HAP-1 (cell line): Measurements from ENCODE around the gene TNIK.

Source experiments
- DNase-seq, 2 experiments: peaks; one replicate each; pipeline ENCODE4 v3.0.0-alpha.2; 2016 to 2020; ENCODE audit warnings: low spot score in 2 of 2
- H3K27me3 ChIP-seq: fragments of 250-450 bp; sonication (Bioruptor Pico); 2 replicates; pipeline ENCODE4 v1.5.1; 2020; ENCODE audit warnings: low read depth, mild to moderate bottlenecking, moderate library complexity
- H3K36me3 ChIP-seq: fragments of 250-450 bp; sonication (Bioruptor Pico); replicated peaks from 2 replicates; pipeline ENCODE4 v1.5.1; 2020; ENCODE audit warnings: mild to moderate bottlenecking
- H3K4me1 ChIP-seq: fragments of 250-450 bp; sonication (Bioruptor Pico); 2 replicates; pipeline ENCODE4 v1.5.1; 2020; ENCODE audit warnings: mild to moderate bottlenecking
- H3K4me3 ChIP-seq: fragments of 250-450 bp; sonication (Bioruptor Pico); 2 replicates; pipeline ENCODE4 v1.5.1; 2020; ENCODE audit warnings: mild to moderate bottlenecking, moderate library complexity
- H3K9me3 ChIP-seq: fragments of 250-450 bp; sonication (Bioruptor Pico); 2 replicates; pipeline ENCODE4 v1.5.1; 2020; ENCODE audit warnings: mild to moderate bottlenecking, moderate library complexity
- in situ Hi-C: fragments of 300-500 bp; cut with MboI; formaldehyde crosslinking; loops from 3 replicates; pipeline ENCODE4 v1.14.3; 2020; ENCODE audit warnings: low sequenced_read_pairs, inconsistent platforms, mixed read lengths

Gene TNIK

GRCh38 chr3:171165499-171165921, 294.7 kb downstream of the TNIK start:
- H3K9me3 ChIP-seq, result no peaks in the 10 kb centered on the region
- no peaks in the 10 kb centered on the region; the same call in 1 of the 2 replicates for H3K36me3 ChIP-seq
- DNase-seq, result peak in 1 of 2 experiments; percentile 28
- H3K4me1 ChIP-seq, result no peaks in the 10 kb centered on the region
- in situ Hi-C loops, result no loop called here
- no peak overlapping the region for H3K4me3 ChIP-seq
- H3K27me3 ChIP-seq, result no peaks in the 10 kb centered on the region

DNA sequence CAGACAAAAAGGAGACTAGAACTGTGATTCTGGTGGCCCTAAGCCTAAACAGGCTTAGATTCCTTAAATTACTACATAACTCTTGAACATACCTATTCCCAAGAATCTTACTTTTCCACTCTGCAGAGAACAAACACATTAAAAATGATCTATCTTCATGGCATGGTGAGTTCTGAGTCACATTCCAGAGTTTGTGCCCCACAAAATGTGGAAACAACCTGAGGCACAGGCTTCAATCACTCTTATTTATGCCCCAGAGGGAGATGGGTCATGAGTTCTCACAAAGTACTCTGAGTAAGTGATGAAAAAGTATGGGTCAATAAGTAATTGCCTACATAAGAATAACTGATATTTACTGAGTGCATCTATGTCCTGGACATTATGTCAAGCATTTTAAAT, 296.1 kb downstream of the TNIK start:
- in situ Hi-C loops, result no loop called here
- no peak for DNase-seq
- H3K4me1 ChIP-seq, result no peaks in the 10 kb centered on the region
- H3K36me3 ChIP-seq, result no peaks in the 10 kb centered on the region; the same call in 1 of the 2 replicates
- H3K9me3 ChIP-seq, result no peaks in the 10 kb centered on the region
- H3K27me3 ChIP-seq, result no peaks in the 10 kb centered on the region
- no peak overlapping the region for H3K4me3 ChIP-seq

DNA sequence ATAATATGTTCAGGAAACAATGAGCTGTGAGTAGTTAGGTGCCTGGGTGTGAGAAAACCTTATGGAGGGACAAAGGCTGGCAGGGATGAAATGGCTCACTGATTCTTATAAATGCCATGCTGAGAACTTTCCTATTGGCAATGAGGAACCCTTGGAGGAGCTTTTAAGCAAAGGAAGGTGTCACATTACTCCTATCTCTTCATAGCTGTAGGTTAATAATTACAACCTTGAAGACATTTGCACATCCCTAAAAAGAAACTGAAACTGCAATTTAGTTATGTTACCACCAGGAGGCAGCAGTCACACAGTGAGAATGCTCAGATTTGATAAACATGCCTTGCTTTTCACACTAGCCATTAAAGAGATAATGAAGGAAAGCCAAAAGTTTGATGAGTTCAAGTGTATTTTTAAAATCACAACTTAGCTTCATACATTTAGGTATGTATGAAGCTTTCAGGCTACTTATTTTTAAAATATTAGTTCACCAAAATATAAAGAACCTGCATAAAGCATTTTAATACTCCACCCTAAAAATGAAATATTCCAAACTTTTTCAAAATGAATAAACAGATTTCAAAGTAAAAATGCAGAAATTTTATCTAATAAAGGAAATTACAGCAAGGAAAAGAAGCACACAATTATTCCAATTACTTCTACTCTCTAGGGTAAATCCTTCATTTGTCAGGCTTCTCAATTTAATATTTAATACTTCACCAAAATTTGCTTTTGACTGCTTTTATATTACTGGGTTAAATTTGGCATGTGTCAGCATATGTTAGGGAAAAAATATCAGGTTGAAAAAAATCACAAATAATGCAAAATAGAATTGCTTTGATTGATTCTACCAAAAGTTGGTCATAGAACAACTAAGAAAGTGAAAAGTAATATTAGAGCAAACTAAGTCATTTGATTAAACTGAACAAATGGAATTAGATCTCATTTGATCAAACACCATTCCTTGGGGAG, 296.8 kb downstream of the TNIK start:
- no peaks in the 10 kb centered on the region for H3K9me3 ChIP-seq
- in situ Hi-C loops, result no loop called here
- H3K4me1 ChIP-seq, result no peaks in the 10 kb centered on the region
- H3K4me3 ChIP-seq, result no peak overlapping the region
- DNase-seq, result no peak
- H3K27me3 ChIP-seq, result no peaks in the 10 kb centered on the region
- no peaks in the 10 kb centered on the region; the same call in 1 of the 2 replicates for H3K36me3 ChIP-seq

DNA sequence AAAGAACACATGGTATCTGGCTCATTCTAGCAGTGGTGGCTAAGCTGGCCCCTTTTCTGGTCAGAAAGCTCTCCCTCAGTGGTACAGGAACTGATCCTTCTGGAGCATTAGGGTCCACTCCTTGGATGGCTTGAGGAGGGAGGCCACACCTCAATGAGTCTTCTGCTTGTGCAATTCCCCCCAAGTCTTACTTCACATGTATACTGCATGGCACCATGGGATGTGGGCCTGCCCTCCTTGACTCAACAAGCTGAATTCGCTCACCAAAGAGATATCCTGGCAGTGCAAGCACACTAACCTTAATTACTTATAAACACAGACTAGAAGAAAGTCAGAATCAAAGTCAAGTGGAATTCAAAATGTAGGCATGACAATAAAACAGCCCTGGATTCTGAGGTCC, 299.9 kb downstream of the TNIK start:
- no peaks in the 10 kb centered on the region for H3K9me3 ChIP-seq
- no peaks in the 10 kb centered on the region for H3K4me1 ChIP-seq
- no peak for DNase-seq
- in situ Hi-C loops, result no loop called here
- no peak overlapping the region for H3K4me3 ChIP-seq
- H3K27me3 ChIP-seq, result no peaks in the 10 kb centered on the region
- no peaks in the 10 kb centered on the region; the same call in 1 of the 2 replicates for H3K36me3 ChIP-seq

DNA sequence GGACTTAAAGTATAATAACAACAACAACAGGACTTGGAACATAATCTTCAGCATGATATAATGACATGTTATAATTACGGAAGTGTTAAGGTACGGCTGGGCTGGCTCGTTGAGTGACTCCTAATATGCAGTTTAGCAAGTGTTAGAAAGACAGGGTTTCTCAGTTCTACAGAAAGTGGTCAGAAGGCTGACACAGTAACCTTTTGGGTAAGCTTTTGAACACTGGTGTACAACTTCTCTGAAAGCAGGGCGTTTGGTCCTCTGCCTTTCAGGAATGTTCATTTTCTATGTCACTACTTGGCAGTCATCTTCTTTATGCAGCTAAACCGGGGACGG, 300.4 kb downstream of the TNIK start:
- in situ Hi-C loops, result no loop called here
- Histone ChIP-seq H3K27me3 (no peaks in the 10 kb centered on the region), H3K36me3 (no peaks in the 10 kb centered on the region; the same call in 1 of the 2 replicates), H3K9me3 (no peaks in the 10 kb centered on the region), H3K4me3 (no peak overlapping the region), H3K4me1 (no peaks in the 10 kb centered on the region)
- DNase-seq, result no peak

DNA sequence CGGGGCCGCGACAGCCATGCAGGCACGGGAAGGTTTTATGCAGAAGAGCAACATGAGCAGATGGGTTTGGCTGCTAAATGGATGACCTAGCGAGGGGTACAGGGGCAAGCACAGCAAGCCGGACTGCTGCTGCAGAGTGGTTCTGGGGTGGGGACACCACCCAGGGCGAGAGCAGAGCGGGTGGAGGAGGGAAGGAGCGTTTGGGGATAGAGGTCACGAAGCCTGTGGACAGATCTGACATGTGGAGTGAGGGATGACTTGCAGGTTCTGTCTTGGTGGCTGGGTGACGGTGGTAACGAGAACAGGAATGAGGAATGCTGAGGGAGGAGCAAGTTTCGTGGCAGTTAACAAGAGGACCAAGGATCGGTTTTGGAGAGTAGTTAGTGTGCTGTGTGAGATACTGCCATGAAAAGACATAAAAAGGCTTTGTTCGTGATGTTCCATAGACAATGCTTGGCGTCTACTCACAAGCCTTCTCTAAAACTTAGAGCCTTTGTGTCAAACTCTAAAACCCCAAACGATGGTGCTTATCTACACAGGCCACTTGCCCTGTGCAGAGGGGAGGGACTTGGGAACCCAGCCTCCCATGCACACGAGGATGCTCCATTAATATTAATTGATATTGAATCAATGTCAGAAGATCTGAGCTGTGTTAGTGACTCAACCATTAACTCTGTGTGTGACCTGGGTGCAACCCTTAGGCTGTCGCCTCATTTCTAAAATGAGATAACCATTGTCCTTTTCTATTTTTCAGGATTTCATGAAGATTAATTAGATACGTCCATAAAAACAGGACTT, 301.0 kb downstream of the TNIK start:
- no peaks in the 10 kb centered on the region; the same call in 1 of the 2 replicates for H3K36me3 ChIP-seq
- no peak for DNase-seq

GRCh38 chr3:171157980-171158379, 302.2 kb downstream of the TNIK start:
- in situ Hi-C loops, result no loop called here
- no peaks in the 10 kb centered on the region for H3K4me1 ChIP-seq
- H3K9me3 ChIP-seq, result no peaks in the 10 kb centered on the region
- no peaks in the 10 kb centered on the region for H3K36me3 ChIP-seq
- H3K4me3 ChIP-seq, result no peak overlapping the region
- H3K27me3 ChIP-seq, result no peaks in the 10 kb centered on the region
- no peak for DNase-seq

More for the DNA sequence above, 301.0 kb downstream of the TNIK start:
- Histone ChIP-seq H3K4me1 (no peaks in the 10 kb centered on the region), H3K9me3 (no peaks in the 10 kb centered on the region), H3K4me3 (no peak overlapping the region), H3K27me3 (no peaks in the 10 kb centered on the region)
- in situ Hi-C loops, result no loop called here

DNA sequence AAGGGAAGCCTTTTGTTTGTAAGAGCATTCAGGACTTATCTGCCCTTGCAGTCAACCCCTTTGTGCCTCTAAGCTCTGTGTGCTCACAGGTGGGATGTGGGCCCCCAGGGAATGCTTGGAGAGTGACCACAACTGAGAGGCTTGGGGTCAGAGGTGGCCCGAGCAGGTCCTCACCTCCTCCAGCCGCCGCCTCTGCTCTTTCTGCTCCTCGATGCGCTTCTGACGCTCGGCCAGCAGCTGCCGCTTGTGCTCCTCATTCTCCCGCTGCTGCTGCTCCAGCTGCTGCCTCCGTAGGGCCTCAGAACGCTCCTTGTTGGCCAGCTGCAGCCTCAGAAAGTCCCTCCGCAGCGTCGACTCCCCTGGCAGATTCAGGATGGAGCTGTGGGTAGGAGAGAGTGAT, 302.9 kb downstream of the TNIK start:
- no peak for DNase-seq
- H3K27me3 ChIP-seq, result no peaks in the 10 kb centered on the region
- H3K4me3 ChIP-seq, result no peak overlapping the region
- H3K4me1 ChIP-seq, result no peaks in the 10 kb centered on the region
- H3K36me3 ChIP-seq, result no peaks in the 10 kb centered on the region
- in situ Hi-C loops, result no loop called here
- no peaks in the 10 kb centered on the region for H3K9me3 ChIP-seq

DNA sequence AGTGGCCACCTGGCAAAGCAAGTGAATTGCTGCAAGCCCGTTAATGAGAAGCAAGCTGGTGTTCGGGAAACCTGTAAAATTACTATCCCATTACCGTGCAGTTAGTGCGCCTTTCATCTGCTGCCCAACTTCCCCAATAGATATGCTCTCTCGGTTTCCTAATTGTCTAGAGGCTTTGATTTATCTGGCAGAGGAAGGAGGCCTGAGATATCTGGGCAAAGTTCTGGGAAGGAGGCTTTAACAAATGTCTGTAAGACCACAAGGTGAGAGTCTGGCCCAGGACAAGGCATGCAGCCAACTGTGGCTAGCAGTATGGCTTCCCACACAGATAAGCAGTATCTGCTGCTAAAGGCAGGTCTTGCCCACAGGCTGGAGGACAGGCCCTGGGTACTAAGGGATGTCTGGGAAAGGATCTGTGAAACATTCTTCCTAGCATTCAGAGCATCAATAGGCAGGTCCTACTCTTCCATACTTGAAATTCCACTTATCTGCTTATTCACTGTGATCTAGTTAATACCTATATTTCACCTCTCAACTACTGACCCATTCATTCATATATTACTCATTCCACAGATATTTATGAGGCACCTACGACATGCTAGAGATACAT, 303.7 kb downstream of the TNIK start:
- in situ Hi-C loops, result no loop called here
- Histone ChIP-seq H3K9me3 (no peaks in the 10 kb centered on the region), H3K27me3 (no peaks in the 10 kb centered on the region), H3K36me3 (no peaks in the 10 kb centered on the region), H3K4me1 (no peaks in the 10 kb centered on the region), H3K4me3 (no peak overlapping the region)
- no peak for DNase-seq

DNA sequence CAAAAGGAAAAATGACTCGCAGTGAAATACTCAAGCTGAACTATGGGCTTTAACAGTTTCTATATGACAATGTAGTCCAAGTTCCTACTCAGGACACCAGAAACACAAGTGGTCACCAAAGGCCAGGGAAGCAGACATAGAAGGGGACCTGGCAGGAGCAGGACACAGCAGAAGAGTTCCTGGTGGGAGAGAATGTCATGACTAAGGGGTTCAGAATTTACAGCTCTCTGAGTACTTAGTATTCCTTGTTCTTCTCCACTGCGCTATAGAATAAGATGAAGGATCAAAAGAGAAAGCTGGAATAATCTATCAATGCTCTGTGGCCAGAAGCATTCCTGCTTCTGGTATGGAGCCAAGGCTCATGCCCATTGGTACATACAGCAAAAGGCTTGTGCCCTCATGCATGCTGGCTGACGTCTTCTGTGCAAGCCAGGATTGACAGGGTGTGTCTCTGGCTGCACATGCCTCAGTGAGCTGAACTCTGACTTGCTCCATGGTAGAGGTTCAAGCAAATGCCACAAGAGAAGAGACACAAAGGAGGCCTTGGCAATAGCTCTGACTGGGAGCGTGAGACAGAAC, 305.0 kb downstream of the TNIK start:
- no peaks in the 10 kb centered on the region for H3K36me3 ChIP-seq

DNA sequence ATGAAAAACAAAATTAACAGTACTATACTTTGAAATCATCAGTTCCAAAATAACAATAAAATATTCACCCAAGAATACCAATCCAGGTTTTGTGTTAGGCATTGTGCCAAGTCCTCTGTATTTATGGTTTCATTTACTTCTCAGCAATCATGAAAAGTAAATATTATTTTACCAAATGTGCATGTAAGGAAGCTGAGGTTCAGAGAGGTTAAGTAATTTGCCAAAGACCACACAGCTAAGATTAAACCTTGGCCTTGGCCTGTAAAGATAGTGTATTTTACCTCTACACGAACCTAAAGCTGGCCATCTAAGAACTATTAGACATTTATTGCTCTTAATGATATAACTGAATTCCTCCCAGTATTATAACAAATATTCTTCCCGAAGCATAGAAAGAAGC, 309.3 kb downstream of the TNIK start:
- in situ Hi-C loops, result no loop called here
- no peaks in the 10 kb centered on the region for H3K27me3 ChIP-seq
- H3K36me3 ChIP-seq, result no peaks in the 10 kb centered on the region
- no peak overlapping the region for H3K4me3 ChIP-seq
- DNase-seq, result no peak
- H3K4me1 ChIP-seq, result no peaks in the 10 kb centered on the region
- no peaks in the 10 kb centered on the region for H3K9me3 ChIP-seq

More for the DNA sequence above, 305.0 kb downstream of the TNIK start:
- Histone ChIP-seq H3K9me3 (no peaks in the 10 kb centered on the region), H3K4me3 (no peak overlapping the region), H3K27me3 (no peaks in the 10 kb centered on the region), H3K4me1 (no peaks in the 10 kb centered on the region)
- in situ Hi-C loops, result no loop called here
- DNase-seq, result no peak

DNA sequence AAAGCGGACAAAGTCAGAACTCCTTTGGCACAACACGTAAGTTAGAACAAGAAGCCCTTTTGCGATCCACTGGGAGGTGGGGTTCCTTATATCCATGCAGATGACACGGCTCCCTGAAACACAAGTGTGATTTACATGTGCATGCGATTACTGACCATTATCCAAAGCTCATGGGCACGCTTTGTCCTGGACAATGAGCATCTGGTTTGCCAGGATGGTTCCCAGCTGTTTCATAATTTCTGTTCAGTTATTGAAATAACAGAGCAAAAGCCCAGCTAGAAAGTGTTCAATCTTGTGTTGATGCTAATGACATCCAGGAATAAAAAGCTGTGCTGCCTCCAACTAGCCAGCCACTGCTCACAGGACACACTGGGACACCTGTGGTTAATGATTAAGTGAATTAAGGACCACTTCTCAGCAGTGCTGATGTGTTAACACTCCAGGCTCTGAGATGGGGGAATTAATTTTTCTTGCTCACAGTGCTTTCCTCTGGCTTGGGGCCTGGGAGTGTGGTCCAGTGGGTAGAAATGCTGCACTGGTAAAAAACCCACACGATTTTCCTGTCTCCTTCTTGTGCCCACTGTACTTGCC, 310.6 kb downstream of the TNIK start:
- Histone ChIP-seq H3K9me3 (no peaks in the 10 kb centered on the region), H3K36me3 (no peaks in the 10 kb centered on the region), H3K4me3 (no peak overlapping the region), H3K4me1 (no peaks in the 10 kb centered on the region), H3K27me3 (no peaks in the 10 kb centered on the region)
- in situ Hi-C loops, result no loop called here
- no peak for DNase-seq

DNA sequence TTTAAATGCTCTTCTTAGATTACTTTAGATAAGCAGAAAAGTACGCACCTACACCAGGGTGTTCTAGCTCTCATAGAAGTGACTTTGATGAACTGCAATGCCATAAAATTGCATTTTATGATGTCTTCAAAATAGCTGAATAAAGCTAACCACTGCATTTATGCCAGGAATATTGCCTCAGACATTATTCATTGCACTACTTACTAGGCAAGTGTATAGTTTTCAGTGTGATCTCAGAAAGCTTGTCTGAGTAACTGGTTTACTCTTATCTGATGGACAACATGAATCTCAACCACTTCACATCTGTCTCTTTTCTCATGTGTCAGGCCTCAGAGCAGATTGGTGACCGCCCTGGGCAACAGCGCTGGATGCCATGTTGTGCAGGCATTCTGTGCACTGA, 314.4 kb downstream of the TNIK start:
- DNase-seq, result no peak
- no peaks in the 10 kb centered on the region for H3K27me3 ChIP-seq
- no peaks in the 10 kb centered on the region for H3K4me1 ChIP-seq
- no peak overlapping the region for H3K4me3 ChIP-seq
- no peaks in the 10 kb centered on the region for H3K36me3 ChIP-seq
- H3K9me3 ChIP-seq, result no peaks in the 10 kb centered on the region
- in situ Hi-C loops, result no loop called here
